MV-4-11 (cell line): ENCODE measurements around the gene ZNF195.
A peak's percentile ranks its signal among the peaks of the same experiment; 100 is the strongest.
"Not testable (repeated sequence)": the region's sequence is repeated elsewhere in the genome, so short reads cannot be mapped to it uniquely, and the experiment has no call there.

ENCODE experiments used
- DNase-seq: peaks from one replicate; lab custom pipeline; 2025; lab: John Stamatoyannopoulos, UW

The ZNF195 gene

DNA sequence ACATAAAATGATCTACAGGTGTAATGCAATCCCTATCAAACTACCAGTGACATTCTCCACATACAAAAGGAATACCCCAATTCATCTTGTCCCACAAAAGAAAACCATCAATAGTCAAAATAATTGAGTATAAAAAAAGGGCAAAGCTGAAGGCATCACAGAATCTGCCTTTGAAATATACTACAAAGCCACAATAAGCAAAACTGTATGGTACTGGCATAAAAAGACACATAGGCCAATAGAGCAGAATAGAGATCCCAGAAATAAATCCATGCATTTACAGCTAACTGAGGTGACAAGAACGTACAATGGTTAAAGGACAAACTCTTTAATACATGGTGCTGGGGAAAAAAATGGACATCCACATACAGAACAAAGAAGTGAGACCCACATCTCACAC, 31.8 kb downstream of the ZNF195 start:
- no peak for DNase-seq

DNA sequence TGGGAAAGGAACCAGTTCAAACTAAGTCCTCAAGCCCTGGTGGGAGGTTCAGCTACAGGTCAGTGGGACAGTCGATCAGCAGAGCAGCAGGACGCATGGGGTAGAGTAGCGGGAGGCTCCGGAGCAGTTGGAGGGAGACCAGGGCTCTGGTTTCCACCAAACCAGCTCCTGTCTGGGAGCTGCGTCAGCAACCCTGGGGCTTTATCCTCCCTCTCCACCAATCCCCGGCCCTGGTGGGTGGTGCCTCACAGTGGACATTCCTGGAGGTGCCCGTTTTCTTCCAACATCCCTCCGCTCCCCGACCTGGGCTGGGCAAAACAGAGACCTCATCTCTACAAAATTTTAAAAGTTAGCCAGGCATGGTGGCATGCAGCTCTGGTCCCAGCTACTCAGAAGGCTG, 32.4 kb downstream of the ZNF195 start:
- DNase-seq, result no peak

DNA sequence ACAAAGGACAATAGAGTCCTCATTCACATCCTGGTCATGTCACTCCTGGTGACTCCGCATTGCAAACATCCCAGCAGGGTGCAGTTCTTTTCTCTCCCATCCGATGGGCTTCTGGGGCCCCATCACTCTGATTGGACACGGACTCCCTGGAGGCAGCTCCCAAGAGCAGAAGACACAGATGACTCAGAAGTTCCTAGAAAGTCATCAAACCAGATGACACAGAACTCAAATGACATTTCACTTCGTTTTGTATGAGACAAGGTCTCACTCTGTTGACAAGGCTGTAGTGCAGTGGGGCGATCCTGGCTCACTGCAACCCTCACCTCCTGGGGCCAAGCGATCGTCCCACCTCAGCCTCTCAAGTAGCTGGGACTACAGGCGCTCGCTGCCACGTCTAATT, 33.2 kb downstream of the ZNF195 start:
- no peak for DNase-seq

DNA sequence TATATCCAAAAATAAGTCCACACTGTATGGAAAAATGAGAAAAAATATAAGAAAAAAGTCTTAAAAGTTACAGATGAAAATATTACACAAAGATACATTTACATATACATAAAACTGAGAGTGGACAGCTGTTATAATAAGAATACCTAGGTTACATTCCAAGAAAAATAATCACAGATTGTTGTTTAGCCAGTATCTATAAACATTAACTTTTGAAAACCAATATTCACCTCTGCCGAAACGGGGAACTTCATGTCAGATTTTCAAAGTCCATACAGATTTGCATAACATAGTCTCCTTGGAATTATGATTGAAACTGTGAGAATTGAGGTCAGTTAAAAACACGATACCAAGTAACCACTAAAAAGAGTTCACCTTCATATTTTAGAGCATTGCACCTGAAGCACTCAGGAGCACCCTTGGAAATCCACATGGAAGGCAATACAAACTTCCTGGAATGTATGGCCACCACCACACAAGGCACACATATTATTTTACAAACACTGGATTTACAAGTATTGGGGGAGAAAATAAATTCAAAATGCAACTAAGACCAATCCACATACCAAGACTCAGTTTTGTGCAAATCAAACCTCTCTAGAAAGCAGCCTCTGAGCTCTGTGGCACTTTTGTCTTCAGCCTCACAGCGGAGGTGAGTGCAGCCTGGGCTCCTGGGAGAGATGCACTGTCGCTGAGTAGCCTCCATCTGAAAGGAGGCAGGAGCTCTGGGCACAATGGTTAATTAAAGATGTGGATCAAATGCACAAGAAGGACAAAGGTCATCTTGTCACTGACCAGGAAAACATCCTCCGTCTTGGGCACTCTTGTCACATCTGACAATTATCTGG, 34.4 kb downstream of the ZNF195 start:
- DNase-seq, result no peak

DNA sequence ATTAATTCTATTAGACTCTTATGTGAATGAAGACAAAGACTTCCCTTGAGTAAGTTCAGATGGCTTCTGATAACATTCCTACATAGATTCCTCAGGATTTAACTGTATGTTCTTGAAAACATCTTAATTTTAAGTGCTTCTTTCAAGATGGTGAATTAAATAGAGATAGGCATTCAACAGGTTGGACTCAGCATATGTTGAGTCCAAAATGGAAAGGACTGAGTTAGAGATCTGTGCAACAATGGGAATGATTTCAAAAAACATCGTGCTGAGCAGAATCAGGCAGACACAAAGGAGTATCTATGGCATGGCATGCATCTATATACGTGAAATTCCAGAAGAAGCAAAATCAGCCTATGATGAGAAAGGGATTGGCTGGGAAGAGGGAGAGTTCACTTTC, 36.2 kb downstream of the ZNF195 start:
- no peak for DNase-seq

DNA sequence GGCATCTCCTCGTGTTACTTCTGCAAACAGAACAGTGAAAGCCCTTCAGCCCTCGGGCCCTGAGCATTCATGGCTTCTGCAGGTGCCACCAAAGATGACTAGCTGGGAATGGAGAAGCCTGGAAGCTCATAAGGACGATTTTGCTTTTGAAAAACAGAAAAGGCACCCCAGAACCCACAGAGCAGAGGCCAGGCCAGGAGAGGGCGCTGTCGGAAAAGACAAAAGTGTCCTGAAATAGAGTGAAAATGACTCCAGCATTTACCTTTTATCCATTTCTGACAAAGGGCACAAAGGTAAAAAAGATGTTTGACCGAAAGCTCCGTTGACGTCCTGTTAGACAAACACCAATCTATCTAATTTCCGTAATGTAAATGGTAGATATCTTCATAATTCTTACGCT, 37.6 kb downstream of the ZNF195 start:
- peak; percentile 26 for DNase-seq

DNA sequence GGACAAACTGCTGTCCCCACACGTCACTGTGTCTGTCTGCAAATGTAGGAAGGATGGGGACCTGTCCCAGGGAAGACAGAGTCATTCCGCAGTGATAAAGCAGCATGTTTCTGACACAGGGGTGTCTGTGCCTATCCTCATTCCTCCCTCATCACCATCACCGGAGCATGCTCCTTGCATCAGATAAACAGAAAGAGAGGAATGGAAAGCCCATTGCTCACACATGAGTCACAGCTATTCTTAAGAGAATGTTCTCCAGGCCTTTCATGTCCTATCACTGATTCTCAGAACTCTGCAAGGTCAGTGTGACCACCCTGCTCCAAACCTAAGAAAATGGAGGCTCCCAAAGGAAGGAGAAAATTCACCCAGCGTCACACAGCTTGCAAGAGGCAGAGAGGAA, 38.9 kb downstream of the ZNF195 start:
- no peak for DNase-seq

DNA sequence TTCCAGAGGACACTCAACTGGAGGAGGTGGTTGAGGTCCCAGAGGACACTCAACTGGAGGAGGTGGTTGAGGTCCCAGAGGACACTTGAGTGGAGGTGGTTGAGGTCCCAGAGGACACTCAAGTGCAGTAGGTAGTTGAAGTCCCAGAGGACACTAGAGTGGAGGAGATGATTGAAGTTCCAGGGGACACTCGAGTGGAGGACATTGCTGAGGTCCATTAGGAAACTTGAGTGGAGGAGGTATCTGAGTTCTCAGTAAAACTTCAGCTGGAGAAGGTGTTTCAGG, 39.7 kb downstream of the ZNF195 start:
- no peak for DNase-seq

DNA sequence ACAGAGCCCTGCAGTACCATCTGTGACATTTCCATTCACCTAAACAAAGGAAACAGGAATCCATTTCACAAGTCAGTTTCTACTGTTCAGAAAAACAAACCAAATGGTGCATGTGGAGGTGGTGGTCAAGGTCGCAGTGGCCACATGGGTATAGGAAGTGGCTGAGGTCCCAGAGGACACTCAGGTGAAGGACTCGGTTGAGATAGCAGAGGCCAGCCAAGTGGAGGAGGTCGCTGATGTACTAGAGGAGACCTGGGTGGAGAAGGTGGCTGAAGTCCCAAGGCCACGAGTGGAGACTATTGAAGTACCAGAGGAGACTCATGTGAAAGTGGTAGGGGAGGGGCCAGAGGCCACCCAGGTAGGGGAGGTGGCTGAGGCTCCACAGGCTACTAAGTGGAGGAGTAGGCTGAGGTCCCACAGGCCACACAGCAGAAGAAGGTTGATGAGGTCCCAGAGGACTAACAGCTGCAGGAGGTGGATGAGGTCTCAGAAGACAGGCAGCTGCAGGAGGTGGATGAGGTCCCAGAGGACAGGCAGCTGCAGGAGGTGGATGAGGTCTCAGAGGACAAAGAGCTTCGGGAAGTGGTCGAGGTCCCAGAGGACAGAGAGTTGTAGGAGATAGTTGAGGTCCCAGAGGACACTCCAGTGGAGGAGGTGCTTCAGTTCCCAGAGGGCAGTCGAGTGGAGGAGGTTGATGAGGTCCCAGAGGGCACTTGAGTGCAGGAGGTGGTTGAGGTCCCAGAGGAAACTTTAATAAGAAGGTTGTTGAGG, 40.2 kb downstream of the ZNF195 start:
- DNase-seq, result no peak

DNA sequence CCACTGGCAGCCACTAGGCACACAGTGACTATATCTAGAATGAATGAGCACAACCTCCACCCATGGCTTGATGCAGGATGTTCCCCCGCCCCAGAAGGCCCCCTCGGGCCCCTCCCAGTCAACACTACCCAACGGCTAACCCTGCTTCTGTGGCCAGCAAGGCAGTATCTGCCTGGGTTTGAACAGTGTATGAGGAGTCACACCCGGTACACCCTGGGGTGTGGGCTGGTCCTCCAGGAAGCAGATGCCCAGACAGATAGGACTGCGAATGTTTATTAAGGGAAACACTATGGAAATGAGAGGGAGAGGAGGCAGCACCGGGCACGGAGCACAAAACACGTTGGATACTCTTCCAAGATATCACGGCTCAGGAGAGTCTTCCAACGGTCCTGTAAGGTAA, 42.5 kb downstream of the ZNF195 start:
- DNase-seq, result not testable (repeated sequence)

DNA sequence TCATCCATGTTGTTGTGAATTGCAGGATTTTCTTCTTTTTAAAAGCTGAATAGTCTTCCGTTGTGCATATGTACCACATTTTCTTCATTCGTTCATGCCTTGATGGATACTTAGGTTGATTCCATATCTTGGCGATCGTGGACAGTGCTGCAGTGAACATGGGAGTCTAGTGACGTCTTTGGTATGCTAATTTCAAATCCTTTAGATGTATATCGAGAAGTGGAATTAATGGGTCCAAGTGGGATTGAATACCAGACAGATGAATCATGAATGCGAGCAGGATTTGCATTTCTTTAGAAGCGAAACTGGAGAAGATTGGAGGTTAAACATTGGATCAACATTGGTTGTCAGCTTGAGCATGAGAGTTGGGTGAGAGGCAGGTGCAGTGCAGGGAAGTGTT, 45.8 kb downstream of the ZNF195 start:
- DNase-seq, result not testable (repeated sequence)

DNA sequence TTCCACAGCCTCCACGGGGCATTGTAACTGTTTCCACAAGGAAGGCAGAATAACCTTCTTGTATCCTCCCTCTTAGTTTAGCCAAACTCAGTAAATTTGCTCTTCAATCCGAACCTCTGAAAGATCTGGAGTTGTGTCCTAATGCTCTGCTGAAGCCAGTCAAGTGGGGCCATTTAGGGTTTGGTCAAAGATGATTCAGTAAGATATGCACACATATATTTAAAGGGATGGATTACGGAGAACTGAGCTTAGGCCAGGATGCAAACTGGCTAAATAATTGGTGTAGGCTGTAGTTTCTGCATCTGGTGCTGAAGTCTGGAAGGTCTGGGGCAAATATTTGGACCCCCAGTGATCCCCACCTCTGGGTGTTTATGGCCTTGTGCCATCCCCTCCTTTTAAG, 47.9 kb downstream of the ZNF195 start:
- not testable (repeated sequence) for DNase-seq

DNA sequence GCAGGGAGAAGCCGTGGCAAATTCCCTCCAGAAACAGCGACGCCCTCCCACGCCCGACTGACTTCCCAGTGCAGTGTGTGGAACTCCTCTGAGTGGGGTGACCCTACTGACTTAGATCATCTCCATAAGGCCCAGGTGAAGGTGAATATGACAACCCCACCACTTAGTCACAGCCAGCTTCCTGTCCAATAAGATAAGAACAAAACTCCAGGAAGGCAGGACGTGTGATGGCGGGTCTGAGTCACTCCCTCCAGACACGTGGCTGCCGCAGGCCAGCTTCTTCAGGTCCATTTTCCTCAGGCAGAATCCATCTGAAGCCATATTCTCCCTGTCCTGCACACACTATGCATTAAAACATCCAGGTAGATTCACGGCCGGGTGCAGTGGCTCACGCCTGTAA, 48.9 kb downstream of the ZNF195 start:
- DNase-seq, result not testable (repeated sequence)

DNA sequence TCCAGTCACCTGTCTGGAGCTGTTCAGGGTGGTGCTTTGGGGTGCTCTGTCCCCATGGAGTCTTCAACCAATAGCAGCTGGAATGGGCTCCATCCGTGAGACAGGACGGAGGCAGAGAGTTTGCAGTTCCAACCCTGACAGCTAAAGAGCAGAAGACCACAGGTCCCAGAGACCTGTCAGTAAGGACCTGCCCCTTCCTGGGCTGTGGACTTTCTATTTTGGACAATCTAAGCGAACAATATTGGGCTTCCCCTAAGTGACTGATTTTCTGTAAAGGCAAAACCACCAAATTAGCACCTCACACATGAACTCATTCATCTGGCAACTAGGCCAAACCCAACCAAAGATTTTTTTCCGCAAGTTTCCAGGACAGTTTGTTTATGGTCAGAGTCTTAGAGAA, 50.4 kb downstream of the ZNF195 start:
- DNase-seq, result not testable (repeated sequence)

DNA sequence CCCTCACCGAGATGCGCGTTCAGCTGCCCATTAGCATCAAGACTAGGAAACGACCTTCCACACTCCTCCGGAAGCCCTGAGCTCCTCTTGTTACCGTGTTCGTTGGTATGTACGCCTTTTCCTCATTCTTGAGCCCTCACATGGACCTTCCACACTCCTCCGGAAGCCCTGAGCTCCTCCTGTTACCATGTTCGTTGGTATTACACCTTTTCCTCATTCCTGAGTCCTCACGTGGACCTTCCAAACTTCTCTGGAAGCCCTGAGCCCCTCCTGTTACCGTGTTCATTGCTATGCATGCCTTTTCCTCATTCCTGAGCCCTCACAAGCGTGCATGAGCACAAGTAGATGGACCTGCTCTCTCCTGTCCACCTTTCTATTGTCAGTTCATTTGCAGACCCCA, 52.5 kb downstream of the ZNF195 start:
- DNase-seq, result not testable (repeated sequence)

DNA sequence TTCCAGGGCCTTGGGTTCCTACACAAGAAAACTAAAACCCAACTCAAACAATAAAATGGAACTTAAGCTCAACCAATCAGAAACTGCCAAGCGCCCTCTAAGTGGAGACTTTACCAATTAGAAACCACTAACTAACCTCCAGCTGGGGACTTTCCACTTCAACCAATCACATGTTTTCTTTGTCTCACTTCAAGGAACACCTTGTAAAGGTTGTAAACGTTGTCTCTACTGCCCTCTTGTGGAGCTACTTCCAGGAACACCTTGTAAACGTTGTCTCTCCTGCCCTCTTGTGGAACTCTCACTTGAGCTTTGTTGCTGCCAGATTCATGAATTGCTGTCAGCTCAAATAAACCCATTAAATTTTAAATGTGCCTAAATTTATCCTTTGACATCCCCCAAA, 54.2 kb downstream of the ZNF195 start:
- not testable (repeated sequence) for DNase-seq
